Activated T-helper 1 cell treated with anti-CD3 and anti-CD28 coated beads, Interleukin-12 subunit alpha, Interleukin-12 subunit beta, Interleukin-2, Interleukin-4 antibody, amounts not matched to agents 30 ng/mL and 10 ng/mL and 1 ng/mL, durations not matched to agents 14 hours and 24 hours and 36 hours (primary cell): ENCODE measurements around the gene PHKB. TPM values are rescaled to one million over a fixed set of nuclear protein-coding genes. Genes with fewer than 3 reads are reported as not detected.
"Not testable (repeated sequence)": the region's sequence is repeated elsewhere in the genome, so short reads cannot be mapped to it uniquely, and the experiment has no call there.

Experiments
- DNase-seq: peaks from one replicate; pipeline ENCODE4 v3.0.0; 2021; ENCODE audit warnings: low spot score
- H3K27ac Mint-ChIP-seq: one replicate; pipeline ENCODE4 v1.8.0; 2021; ENCODE audit warnings: mild to moderate bottlenecking, mixed read lengths
- H3K27me3 Mint-ChIP-seq: one replicate; pipeline ENCODE4 v1.8.0; 2022; ENCODE audit warnings: mild to moderate bottlenecking, moderate library complexity, mixed read lengths; ENCODE audit not compliant: insufficient read depth
- H3K36me3 Mint-ChIP-seq: one replicate; pipeline ENCODE4 v1.8.0; 2021; ENCODE audit warnings: low read depth, mixed read lengths
- H3K4me1 Mint-ChIP-seq: one replicate; pipeline ENCODE4 v1.8.0; 2021; ENCODE audit warnings: low read depth, mixed read lengths
- H3K4me3 Mint-ChIP-seq: one replicate; pipeline ENCODE4 v1.8.0; 2021; ENCODE audit warnings: mild to moderate bottlenecking, moderate library complexity, mixed read lengths
- H3K9me3 Mint-ChIP-seq: one replicate; pipeline ENCODE4 v1.8.0; 2021; ENCODE audit warnings: mixed read lengths
- intact Hi-C: fragments of 100-400 bp; cut with micrococcal nuclease; formaldehyde crosslinking; loops from one replicate; pipeline ENCODE4 v1.15.1; 2024
- total RNA-seq: library from RNA; stranded (reverse); gene quantifications from 2 replicates; pipeline ENCODE4 v1.2.3, GENCODE V29; 2022

The PHKB gene
- total RNA-seq, 1 donor from 2014 or later = 26.6 TPM

DNA sequence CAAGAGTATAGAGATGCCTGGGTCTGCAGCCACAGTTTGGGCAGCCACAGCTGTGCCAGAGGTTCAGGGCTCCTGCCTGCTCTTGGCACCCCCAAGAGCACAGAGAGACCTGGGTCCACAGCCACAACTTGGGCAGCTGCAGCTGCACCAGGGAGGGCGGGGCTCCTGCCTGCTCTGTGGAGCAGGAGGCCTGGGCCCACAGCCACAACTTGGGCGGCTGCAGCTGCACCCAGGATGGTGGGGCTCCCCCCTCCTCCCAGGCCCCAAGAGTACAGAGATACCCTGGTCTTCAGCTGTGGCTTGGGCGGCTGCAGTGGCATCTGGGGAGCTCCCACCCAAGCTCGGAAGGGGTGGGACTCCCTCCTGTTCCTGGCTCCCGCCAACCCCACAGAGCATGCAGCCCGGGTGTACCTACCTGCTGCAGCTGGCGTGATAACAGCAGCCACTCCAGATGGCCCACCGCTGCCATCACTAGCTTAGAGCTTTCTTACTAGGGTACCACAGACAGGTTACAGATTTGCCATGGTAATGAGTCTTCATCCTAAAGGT lies 72.7 kb downstream of the PHKB start:
- intact Hi-C loops = no loop called here

DNA sequence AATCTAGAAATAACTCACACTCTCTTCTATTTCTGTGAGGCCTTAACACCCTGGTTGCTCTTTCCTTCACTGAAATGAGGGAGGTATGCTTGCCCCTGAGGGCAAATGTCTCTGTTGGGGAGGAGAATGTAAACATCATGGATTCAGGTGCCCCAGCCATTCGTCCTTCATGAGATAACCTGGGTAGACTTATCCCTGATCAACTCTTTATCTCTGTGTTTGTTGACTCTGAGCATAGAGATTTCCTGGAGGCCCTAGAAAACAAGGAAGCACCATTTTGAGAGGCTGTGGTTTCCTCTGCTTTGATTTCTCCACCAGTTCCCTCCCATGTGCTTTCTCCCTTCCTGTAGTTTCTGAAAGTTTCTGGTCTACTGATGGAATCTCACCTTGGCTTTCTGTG lies 77.3 kb downstream of the PHKB start:
- H3K4me3 Mint-ChIP-seq = no peak overlapping the region
- intact Hi-C loops = no loop called here
- H3K27ac Mint-ChIP-seq = no peak overlapping the region

More for the DNA sequence above, 72.7 kb downstream of the PHKB start:
- DNase-seq = no peak
- Mint-ChIP-seq H3K9me3 (peaks cover 16% of the 10 kb centered on the region), H3K36me3 (peaks cover 10% of the 10 kb centered on the region), H3K4me3 (no peak overlapping the region), H3K27ac (no peak overlapping the region), H3K4me1 (peaks cover 10% of the 10 kb centered on the region), H3K27me3 (no peaks in the 10 kb centered on the region)

DNA sequence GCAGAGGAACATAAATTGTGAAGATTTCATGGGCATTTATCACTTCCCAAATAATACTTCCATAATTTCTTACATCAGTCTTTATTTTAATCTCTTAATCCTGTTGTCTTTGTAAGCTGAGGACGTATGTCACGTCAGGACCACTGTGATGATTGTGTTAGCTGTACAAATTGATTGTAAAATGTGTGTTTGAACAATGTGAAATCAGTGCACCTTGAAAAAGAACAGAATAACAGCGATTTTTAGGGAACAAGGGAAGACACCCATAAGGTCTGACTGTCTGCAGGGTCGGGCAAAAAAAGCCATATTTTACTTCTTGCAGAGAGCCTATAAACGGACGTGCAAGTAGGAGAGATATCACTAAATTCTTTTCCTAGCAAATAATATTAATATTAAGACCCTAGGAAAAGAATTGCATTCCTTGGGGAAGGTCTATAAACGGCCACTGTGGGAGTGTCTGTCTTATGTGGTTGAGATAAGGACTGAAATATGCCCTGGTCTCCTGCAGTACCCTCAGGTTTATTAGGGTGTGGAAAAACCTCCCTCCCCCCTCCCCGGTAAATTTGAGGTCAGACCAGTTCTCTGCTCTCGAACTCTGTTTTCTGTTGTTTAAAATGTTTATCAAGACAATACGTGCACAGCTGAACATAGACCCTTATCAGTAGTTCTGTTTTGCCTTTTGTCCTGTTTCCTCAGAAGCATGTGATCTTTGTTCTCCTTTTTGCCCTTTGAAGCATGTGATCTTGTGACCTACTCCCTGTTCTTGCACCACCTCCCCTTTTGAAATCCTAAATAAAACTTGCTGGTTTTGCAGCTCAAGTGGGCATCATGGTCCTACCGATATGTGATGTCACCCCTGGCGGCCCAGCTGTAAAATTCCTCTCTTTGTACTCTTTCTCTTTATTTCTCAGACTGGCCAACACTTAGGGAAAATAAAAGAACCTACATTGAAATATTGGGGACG lies 78.9 kb downstream of the PHKB start:
- H3K36me3 Mint-ChIP-seq = peaks cover 28% of the 10 kb centered on the region
- H3K27me3 Mint-ChIP-seq, H3K4me3 Mint-ChIP-seq, H3K27ac Mint-ChIP-seq, intact Hi-C loops, DNase-seq: not testable (repeated sequence)
- peaks cover 42% of the 10 kb centered on the region for H3K9me3 Mint-ChIP-seq
- peaks cover 18% of the 10 kb centered on the region for H3K4me1 Mint-ChIP-seq

More for the DNA sequence above, 77.3 kb downstream of the PHKB start:
- Mint-ChIP-seq H3K9me3 (peaks cover 42% of the 10 kb centered on the region), H3K36me3 (peaks cover 26% of the 10 kb centered on the region), H3K27me3 (no peaks in the 10 kb centered on the region), H3K4me1 (peaks cover 11% of the 10 kb centered on the region)
- DNase-seq = no peak

DNA sequence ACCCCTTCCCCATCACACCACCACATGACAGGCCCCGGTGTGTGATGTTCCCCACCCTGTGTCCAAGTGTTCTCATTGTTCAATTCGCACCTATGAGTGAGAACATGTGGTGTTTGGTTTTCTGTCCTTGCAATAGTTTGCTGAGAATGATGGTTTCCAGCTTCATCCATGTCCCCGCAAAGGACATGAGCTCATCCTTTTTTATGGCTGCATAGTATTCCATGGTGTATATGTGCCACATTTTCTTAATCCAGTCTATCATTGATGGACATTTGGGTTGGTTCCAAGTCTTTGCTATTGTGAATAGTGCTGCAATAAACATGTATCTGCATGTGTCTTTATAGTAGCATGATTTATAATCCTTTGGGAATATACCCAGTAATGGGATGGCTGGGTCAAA lies 80.0 kb downstream of the PHKB start:
- intact Hi-C loops = not testable (repeated sequence)

DNA sequence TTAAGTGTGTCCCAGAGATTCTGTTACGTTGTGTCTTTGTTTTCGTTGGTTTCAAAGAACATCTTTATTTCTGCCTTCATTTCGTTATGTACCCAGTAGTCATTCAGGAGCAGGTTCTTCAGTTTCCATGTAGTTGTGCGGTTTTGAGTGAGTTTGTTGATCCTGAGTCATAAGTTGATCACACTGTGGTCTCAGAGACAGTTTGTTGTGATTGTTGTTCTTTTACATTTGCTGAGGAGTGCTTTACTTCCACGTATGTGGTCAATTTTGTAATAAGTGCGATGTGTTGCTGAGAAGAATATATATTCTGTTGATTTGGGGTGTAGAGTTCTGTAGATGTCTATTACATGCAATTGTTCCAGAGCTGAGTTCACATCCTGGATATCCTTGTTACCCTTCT lies 83.1 kb downstream of the PHKB start:
- DNase-seq, intact Hi-C loops, H3K4me1 Mint-ChIP-seq, H3K4me3 Mint-ChIP-seq, H3K27me3 Mint-ChIP-seq: not testable (repeated sequence)
- H3K36me3 Mint-ChIP-seq = peaks cover 43% of the 10 kb centered on the region
- H3K27ac Mint-ChIP-seq = peak overlapping the region; percentile 30
- peaks cover 52% of the 10 kb centered on the region for H3K9me3 Mint-ChIP-seq

More for the DNA sequence above, 80.0 kb downstream of the PHKB start:
- H3K27ac Mint-ChIP-seq, DNase-seq, H3K27me3 Mint-ChIP-seq, H3K4me3 Mint-ChIP-seq: not testable (repeated sequence)
- Mint-ChIP-seq H3K4me1 (peaks cover 18% of the 10 kb centered on the region), H3K36me3 (peaks cover 35% of the 10 kb centered on the region), H3K9me3 (peaks cover 53% of the 10 kb centered on the region)

DNA sequence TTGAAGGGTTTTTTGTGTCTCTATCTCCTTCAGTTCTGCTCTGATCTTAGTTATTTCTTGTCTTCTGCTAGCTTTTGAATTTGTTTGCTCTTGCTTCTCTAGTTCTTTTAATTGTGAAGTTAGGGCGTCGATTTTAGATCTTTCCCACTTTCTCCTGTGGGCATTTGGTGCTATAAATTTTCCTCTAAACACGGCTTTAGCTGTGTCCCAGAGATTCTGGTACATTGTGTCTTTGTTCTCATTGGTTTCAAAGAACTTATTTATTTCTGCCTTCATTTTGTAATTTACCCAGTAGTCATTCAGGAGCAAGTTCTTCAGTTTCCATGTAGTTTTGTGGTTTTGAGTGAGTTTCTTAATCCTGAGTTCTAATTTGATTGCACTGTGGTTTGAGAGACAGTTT lies 90.1 kb downstream of the PHKB start:
- H3K4me3 Mint-ChIP-seq, H3K27ac Mint-ChIP-seq, DNase-seq, H3K4me1 Mint-ChIP-seq, H3K27me3 Mint-ChIP-seq, intact Hi-C loops: not testable (repeated sequence)
- Mint-ChIP-seq H3K9me3 (peaks cover 34% of the 10 kb centered on the region), H3K36me3 (peaks cover 43% of the 10 kb centered on the region)

DNA sequence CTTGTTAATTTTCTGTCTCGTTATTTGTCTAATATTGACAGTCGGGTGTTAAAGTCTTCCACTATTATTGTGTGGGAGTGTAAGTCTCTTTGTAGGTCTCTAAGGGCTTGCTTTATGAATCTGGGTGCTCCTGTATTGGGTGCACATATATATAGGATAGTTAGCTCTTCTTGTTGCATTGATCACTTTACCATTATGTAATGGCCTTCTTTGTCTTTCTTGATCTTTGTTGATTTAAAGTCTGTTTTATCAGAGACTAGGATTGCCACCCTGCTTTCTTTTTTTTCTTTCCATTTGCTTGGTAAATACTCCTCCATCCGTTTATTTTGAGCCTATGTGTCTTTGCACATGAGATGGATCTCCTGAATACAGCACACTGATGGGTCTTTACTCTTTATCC lies 90.6 kb downstream of the PHKB start:
- H3K4me3 Mint-ChIP-seq, DNase-seq, H3K27me3 Mint-ChIP-seq, H3K4me1 Mint-ChIP-seq, intact Hi-C loops, H3K27ac Mint-ChIP-seq: not testable (repeated sequence)
- H3K36me3 Mint-ChIP-seq = peaks cover 42% of the 10 kb centered on the region
- H3K9me3 Mint-ChIP-seq = peaks cover 33% of the 10 kb centered on the region

DNA sequence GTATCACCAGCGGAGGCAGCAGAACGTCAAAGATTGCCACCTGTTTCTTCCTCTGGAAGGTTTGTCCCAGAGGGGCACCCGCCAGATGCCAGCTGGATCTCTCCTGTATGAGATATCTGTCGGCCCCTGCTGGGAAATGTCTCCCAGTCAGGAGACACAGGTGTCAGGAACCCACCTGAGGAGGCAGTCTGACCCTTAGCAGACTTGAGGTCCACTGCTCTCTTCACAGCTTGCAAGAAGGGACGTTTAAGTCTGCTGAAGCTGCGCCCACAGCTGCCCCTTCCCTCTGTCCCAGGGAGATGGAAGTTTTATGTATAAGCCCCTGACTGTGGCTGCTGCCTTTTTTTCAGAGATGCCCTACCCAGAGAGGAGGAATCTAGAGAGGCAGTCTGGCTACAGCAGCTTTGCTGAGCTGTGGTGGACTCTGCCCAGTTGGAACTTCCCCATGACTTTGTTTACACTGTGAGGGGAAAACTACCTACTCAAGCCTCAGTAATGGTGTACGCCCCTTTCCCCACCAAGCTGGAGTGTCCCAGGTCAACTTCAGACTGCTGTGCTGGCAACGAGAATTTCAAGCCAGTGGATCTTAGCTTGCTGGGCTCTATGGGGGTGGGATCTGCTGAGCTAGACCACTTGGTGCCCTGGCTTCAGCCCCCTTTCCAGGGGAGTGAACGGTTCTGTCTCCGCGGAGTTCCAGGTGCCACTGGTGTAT lies 92.9 kb downstream of the PHKB start:
- Mint-ChIP-seq H3K4me3 (no peak overlapping the region), H3K27me3 (no peaks in the 10 kb centered on the region), H3K4me1 (no peaks in the 10 kb centered on the region), H3K27ac (no peak overlapping the region), H3K9me3 (peaks cover 33% of the 10 kb centered on the region), H3K36me3 (peaks cover 31% of the 10 kb centered on the region)
- DNase-seq = no peak
- intact Hi-C loops = no loop called here

DNA sequence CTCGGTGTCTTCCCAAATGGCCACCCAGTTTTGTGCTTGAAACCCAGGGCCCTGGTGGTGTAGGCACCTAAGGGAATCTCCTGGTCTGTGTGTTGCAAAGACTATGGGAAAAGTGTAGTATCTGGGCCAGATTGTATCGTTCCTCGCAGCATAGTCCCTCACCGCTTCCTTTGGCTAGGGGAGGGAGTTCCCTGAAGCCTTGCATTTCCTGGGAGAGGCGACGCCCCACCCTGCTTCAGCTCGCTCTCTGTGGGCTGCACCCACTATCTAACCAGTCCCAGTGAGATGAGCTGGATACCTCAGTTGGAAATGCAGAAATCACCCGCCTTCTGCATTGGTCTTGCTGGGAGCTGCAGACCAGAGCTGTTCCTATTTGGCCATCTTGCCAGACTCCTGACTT lies 93.5 kb downstream of the PHKB start:
- H3K4me3 Mint-ChIP-seq, H3K4me1 Mint-ChIP-seq, H3K27ac Mint-ChIP-seq, DNase-seq, intact Hi-C loops, H3K27me3 Mint-ChIP-seq: not testable (repeated sequence)
- Mint-ChIP-seq H3K36me3 (peaks cover 29% of the 10 kb centered on the region), H3K9me3 (peaks cover 33% of the 10 kb centered on the region)

DNA sequence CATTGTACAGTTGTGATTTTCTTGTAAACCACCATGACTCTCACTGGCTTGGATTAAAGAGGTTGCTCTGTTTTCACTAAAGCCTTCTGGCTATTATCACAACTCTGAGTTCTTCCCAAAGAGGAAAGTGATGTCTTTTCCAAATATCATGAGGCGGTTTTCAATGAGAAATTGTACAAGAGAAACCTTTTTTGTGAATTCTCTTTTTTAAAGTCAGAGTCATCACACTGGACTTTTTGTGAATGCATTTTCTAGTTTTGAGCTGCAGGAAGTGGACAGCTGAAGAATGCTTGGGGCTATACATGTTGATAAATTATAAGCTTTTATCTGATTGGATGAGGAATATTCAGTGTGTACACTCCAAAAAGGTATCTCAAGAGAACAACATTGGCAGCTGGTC lies 100.2 kb downstream of the PHKB start:
- H3K27me3 Mint-ChIP-seq = no peaks in the 10 kb centered on the region
- H3K9me3 Mint-ChIP-seq = no peaks in the 10 kb centered on the region
- H3K4me3 Mint-ChIP-seq = no peak overlapping the region
- no peak overlapping the region for H3K27ac Mint-ChIP-seq
- no peak for DNase-seq
- intact Hi-C loops = no loop called here
- peaks cover 17% of the 10 kb centered on the region for H3K4me1 Mint-ChIP-seq
- H3K36me3 Mint-ChIP-seq = peaks cover 9% of the 10 kb centered on the region

DNA sequence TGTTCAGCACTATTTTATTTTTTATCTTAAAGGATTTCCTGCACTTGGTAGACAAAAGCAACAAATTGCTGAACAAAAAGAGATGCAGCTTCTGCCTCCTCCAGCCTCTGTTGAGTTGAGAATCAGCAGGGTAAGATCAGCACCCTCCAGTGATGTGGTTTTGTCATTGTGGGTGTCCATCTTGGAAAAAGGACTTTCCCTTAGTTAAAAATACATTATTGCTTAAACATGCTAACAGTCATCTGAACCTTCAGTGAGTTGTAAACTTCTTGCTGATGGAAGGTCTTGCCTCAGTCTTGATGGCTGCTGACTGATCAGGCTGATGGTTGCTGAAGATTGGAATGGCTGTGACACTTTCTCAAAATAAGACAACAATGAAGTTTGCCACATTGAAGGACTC lies 101.2 kb downstream of the PHKB start:
- H3K27ac Mint-ChIP-seq = no peak overlapping the region
- no peaks in the 10 kb centered on the region for H3K27me3 Mint-ChIP-seq
- peaks cover 8% of the 10 kb centered on the region for H3K9me3 Mint-ChIP-seq
- intact Hi-C loops = no loop called here
- peaks cover 25% of the 10 kb centered on the region for H3K4me1 Mint-ChIP-seq
- DNase-seq = no peak
- H3K36me3 Mint-ChIP-seq = peaks cover 12% of the 10 kb centered on the region
- no peak overlapping the region for H3K4me3 Mint-ChIP-seq

DNA sequence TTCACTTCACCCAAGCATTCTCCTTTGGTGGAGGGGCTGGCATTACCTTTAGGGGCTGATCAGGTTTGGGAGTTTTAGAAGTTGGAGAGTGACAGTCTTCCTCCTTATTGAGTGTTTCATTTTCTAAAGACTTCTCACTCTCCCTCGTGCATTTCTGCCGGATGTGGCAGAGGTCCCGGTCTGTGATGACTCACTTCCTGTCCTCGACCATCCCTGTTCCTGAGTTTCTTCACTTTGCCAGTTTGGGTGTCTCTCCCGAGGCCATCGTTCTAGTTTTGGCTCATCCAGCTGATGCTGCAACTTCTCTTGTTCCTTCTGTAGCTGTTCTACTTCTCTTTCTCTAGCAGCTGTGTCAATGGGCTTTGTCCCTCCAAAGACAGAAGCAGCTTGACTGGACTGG lies 104.3 kb downstream of the PHKB start:
- intact Hi-C loops = no loop called here
- Mint-ChIP-seq H3K27ac (no peak overlapping the region), H3K4me3 (peak overlapping the region; percentile 16), H3K9me3 (peaks cover 8% of the 10 kb centered on the region), H3K4me1 (peaks cover 53% of the 10 kb centered on the region), H3K36me3 (peaks cover 17% of the 10 kb centered on the region), H3K27me3 (no peaks in the 10 kb centered on the region)
- DNase-seq = no peak

DNA sequence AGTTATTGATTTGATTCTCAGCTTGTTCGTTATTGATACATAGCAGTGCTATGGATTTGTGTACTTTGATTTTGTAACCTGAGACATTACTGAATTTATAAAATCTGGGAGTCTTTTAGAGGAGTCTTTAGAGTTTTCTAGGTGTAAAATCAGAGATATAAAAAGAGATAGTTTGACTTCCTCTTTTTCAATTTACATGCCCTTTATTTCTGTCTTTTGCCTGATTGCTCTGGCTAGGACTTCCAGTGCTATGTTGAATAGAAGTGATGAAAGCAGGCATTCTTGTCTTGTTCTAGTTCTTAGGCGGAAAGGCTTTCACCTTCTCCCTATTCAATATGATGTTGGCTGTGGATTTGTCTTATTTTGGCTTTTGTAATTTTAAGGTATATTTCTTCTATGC lies 106.2 kb downstream of the PHKB start:
- no peak overlapping the region for H3K27ac Mint-ChIP-seq
- peaks cover 17% of the 10 kb centered on the region for H3K36me3 Mint-ChIP-seq
- intact Hi-C loops = no loop called here
- H3K27me3 Mint-ChIP-seq = no peaks in the 10 kb centered on the region
- H3K4me3 Mint-ChIP-seq = no peak overlapping the region
- peaks cover 68% of the 10 kb centered on the region for H3K4me1 Mint-ChIP-seq
- H3K9me3 Mint-ChIP-seq = peaks cover 8% of the 10 kb centered on the region
- no peak for DNase-seq
